ENCODE results near the gene PCGF3.
"Not testable (repeated sequence)": the region's sequence is repeated elsewhere in the genome, so short reads cannot be mapped to it uniquely, and the experiment has no call there.

Gene PCGF3

DNA sequence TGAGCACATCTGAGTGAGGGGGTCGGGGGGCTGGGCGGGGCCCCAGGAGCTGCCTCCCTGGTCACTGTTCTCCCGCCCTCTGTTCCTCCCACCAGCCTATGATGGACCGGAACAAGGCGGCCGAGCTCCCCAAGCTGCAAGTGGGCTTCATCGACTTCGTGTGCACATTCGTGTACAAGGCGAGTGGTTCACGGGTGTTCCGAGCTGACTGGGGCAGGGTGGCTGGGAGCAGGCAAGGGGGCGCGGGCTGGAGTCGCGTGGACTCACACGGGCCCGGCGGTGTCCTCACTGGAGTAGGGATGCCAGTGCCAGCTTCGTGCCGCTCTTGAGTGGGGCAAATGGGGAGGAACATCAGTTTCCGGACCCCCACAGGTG, 39.2 kb upstream of the PCGF3 start:
- Histone ChIP-seq H4K5ac (ENCODE audit: low read length) (no peak overlapping the region), H2BK5ac (ENCODE audit: low read length) (no peak overlapping the region), H4K8ac (ENCODE audit: low read depth, low read length) (no peak overlapping the region), H2BK15ac (replicated peaks; ENCODE audit: low read depth) (no peak overlapping the region), H3K18ac (ENCODE audit: low read length) (no peak overlapping the region), H3K56ac (ENCODE audit: low read length) (no peak overlapping the region), H3K27me3 (ENCODE audit: insufficient read depth, low read length, poor library complexity) (no peaks in the 10 kb centered on the region), H3K27ac (ENCODE audit: low read depth, low read length) (no peak overlapping the region), H3K79me1 (ENCODE audit: low read length) (no peaks in the 10 kb centered on the region), H3K4me1 (ENCODE audit: control insufficient read depth, low read depth, low read length) (no peaks in the 10 kb centered on the region), H2AK5ac (ENCODE audit: low read length) (no peak overlapping the region), H3K9ac (ENCODE audit: low read length) (no peak overlapping the region), H3K79me2 (ENCODE audit: control insufficient read depth, insufficient read depth, low read length) (no peaks in the 10 kb centered on the region), H3K4ac (ENCODE audit: low read depth, low read length) (no peak overlapping the region), H2BK120ac (ENCODE audit: low read depth, low read length) (no peak overlapping the region), H3K4me2 (ENCODE audit: low read length) (no peak overlapping the region), H3K36me3 (ENCODE audit: control insufficient read depth, insufficient read depth, low read length) (peaks cover under 1% of the 10 kb centered on the region), H3K23ac (ENCODE audit: low read length) (no peak overlapping the region), H3K4me3 (ENCODE audit: low read length) (no peak overlapping the region)
- no CpG with 5 or more reads among the region's 22 CpGs for WGBS (ENCODE audit: extremely low coverage, insufficient coverage, low lambda C conversion rate)
- no peak for DNase-seq

DNA sequence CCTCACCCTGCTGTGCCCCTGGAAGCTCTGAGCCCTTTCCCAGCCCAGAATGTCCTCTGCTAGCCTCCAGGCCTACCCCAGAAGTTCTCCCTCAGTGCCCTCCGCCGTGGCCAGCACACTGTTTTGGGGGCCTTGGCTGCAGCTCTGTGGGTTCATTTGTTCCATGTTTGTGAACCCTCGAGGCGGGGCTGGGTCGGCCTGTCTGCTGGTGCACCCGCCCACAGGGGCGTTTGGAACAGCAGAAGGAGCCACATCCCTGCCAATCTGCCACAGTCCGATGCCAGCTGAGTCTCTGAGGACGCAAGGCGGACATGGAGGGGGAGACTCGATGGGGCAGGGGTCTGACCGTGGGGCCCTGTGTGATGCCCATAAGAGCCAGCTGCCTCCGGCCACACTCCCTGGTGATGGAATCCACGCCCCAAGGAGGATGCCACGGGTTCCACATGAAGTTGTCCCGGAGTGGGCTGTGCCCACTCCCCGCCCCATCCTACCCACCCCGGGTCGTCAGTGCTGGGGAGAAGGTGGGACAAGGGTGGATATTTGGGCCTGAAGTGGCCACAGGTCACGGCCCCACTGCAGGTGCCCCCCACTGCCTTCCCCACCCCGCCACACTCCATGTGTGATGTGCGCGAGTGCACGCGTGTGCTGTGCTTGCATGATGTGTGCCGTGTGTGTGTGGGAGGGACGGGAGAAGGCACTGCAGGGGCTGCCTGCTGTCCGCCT, 38.6 kb upstream of the PCGF3 start:
- no peak overlapping the region for H3K9ac ChIP-seq (ENCODE audit: low read length)
- peaks cover 3% of the 10 kb centered on the region for H3K36me3 ChIP-seq (ENCODE audit: control insufficient read depth, insufficient read depth, low read length)
- no peaks in the 10 kb centered on the region for H3K79me2 ChIP-seq (ENCODE audit: control insufficient read depth, insufficient read depth, low read length)
- no peak overlapping the region for H3K18ac ChIP-seq (ENCODE audit: low read length)
- no peak overlapping the region for H2BK15ac ChIP-seq (replicated peaks; ENCODE audit: low read depth)
- WGBS (ENCODE audit: extremely low coverage, insufficient coverage, low lambda C conversion rate): no CpG with 5 or more reads among the region's 28 CpGs
- no peak overlapping the region for H4K5ac ChIP-seq (ENCODE audit: low read length)
- no peak overlapping the region for H2AK5ac ChIP-seq (ENCODE audit: low read length)
- H3K56ac ChIP-seq (ENCODE audit: low read length): no peak overlapping the region
- no peak overlapping the region for H3K27ac ChIP-seq (ENCODE audit: low read depth, low read length)
- H3K4me2 ChIP-seq (ENCODE audit: low read length): no peak overlapping the region
- no peak overlapping the region for H2BK5ac ChIP-seq (ENCODE audit: low read length)
- no peak overlapping the region for H2BK120ac ChIP-seq (ENCODE audit: low read depth, low read length)
- H3K4ac ChIP-seq (ENCODE audit: low read depth, low read length): no peak overlapping the region
- H3K27me3 ChIP-seq (ENCODE audit: insufficient read depth, low read length, poor library complexity): no peaks in the 10 kb centered on the region
- no peak overlapping the region for H4K8ac ChIP-seq (ENCODE audit: low read depth, low read length)
- H3K4me1 ChIP-seq (ENCODE audit: control insufficient read depth, low read depth, low read length): no peaks in the 10 kb centered on the region
- no peak for DNase-seq
- H3K23ac ChIP-seq (ENCODE audit: low read length): no peak overlapping the region
- no peak overlapping the region for H3K4me3 ChIP-seq (ENCODE audit: low read length)
- H3K79me1 ChIP-seq (ENCODE audit: low read length): no peaks in the 10 kb centered on the region

DNA sequence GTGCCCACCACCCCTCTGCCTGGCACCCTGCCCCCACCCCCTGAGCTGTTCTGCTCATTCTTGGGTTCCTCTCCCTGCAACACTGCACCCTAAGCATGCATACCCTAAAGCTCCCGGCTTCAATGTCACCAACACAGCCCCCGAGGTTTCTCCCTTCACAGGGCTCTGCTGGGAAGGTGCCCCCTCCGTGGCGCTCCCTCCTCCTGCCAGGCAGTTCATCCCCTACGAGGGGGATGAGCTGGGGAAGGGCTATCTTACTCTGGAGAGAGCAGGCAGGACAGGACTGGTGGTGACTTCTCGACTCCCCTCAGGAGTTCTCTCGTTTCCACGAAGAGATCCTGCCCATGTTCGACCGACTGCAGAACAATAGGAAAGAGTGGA, 38.1 kb upstream of the PCGF3 start:
- Histone ChIP-seq H3K4ac (ENCODE audit: low read depth, low read length) (no peak overlapping the region), H3K27ac (ENCODE audit: low read depth, low read length) (no peak overlapping the region), H3K79me2 (ENCODE audit: control insufficient read depth, insufficient read depth, low read length) (no peaks in the 10 kb centered on the region), H3K4me3 (ENCODE audit: low read length) (no peak overlapping the region), H4K5ac (ENCODE audit: low read length) (no peak overlapping the region), H2BK5ac (ENCODE audit: low read length) (no peak overlapping the region), H3K36me3 (ENCODE audit: control insufficient read depth, insufficient read depth, low read length) (peaks cover 3% of the 10 kb centered on the region), H4K8ac (ENCODE audit: low read depth, low read length) (no peak overlapping the region), H3K18ac (ENCODE audit: low read length) (no peak overlapping the region), H3K9ac (ENCODE audit: low read length) (no peak overlapping the region), H3K4me2 (ENCODE audit: low read length) (no peak overlapping the region), H3K56ac (ENCODE audit: low read length) (no peak overlapping the region), H3K79me1 (ENCODE audit: low read length) (no peaks in the 10 kb centered on the region), H3K27me3 (ENCODE audit: insufficient read depth, low read length, poor library complexity) (no peaks in the 10 kb centered on the region), H3K23ac (ENCODE audit: low read length) (no peak overlapping the region), H2BK120ac (ENCODE audit: low read depth, low read length) (no peak overlapping the region), H2BK15ac (replicated peaks; ENCODE audit: low read depth) (no peak overlapping the region), H2AK5ac (ENCODE audit: low read length) (no peak overlapping the region), H3K4me1 (ENCODE audit: control insufficient read depth, low read depth, low read length) (no peaks in the 10 kb centered on the region)
- no CpG with 5 or more reads among the region's 10 CpGs for WGBS (ENCODE audit: extremely low coverage, insufficient coverage, low lambda C conversion rate)
- DNase-seq: no peak

DNA sequence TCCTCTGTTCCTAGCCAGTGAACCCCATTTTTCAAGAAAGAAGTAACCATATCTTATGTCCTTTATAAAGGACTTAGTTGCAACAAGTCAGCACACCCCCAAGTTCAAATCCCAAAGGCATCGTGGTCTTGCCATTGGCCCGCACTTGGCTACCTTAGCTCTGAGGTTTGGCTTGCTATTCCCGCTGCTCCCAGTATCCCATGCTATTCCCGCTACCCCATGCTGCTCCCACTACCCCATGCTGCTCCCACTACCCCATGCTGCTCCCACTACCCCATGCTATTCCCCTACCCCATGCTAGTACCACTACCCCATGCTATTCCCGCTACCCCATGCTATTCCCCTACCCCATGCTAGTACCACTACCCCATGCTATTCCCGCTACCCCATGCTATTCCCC, 37.4 kb upstream of the PCGF3 start:
- not testable (repeated sequence) for H4K8ac ChIP-seq (ENCODE audit: low read depth, low read length); H3K18ac ChIP-seq (ENCODE audit: low read length); H3K23ac ChIP-seq (ENCODE audit: low read length); H3K4me2 ChIP-seq (ENCODE audit: low read length); H3K79me2 ChIP-seq (ENCODE audit: control insufficient read depth, insufficient read depth, low read length); H3K36me3 ChIP-seq (ENCODE audit: control insufficient read depth, insufficient read depth, low read length); H4K5ac ChIP-seq (ENCODE audit: low read length); H3K27ac ChIP-seq (ENCODE audit: low read depth, low read length); H2BK15ac ChIP-seq (replicated peaks; ENCODE audit: low read depth); H2BK5ac ChIP-seq (ENCODE audit: low read length); H3K4me1 ChIP-seq (ENCODE audit: control insufficient read depth, low read depth, low read length); H3K56ac ChIP-seq (ENCODE audit: low read length); H3K27me3 ChIP-seq (ENCODE audit: insufficient read depth, low read length, poor library complexity); H3K4ac ChIP-seq (ENCODE audit: low read depth, low read length); H3K79me1 ChIP-seq (ENCODE audit: low read length); H3K4me3 ChIP-seq (ENCODE audit: low read length); DNase-seq; H2BK120ac ChIP-seq (ENCODE audit: low read depth, low read length); H3K9ac ChIP-seq (ENCODE audit: low read length); H2AK5ac ChIP-seq (ENCODE audit: low read length)
- no CpG with 5 or more reads among the region's 6 CpGs for WGBS (ENCODE audit: extremely low coverage, insufficient coverage, low lambda C conversion rate)

DNA sequence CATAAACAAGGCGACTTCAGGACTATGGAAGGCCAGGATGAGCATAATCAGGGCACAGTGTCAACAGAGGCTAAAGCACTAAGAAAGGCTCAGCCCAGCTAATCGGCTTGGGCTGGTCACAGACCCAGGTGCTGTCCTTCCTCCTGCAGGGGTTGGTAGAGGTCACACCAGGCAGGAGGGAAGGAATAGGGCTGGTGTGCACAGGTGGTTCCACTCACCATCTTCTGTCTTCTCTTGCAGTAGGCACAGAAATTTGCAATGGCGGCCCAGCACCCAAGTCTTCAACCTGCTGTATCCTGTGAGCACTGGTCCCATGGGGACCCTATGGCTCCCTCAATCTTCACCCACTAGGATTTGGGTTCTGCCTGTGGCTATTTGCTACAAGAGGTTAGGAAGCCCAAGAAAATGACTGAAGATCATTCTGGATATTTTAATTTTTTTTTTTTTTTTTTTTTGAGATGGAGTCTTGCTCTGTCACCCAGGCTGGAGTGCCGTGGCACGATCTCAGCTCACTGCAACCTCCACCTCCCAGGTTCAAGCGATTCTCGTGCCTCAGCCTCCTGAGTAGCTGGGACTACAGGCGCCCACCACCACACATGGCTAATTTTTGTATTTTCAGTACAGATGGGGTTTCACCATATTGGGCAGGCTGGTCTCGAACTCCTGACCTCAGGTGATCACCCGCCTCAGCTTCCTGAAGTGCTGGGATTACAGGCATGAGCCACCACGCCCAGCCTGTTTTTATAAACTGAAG, 35.6 kb upstream of the PCGF3 start:
- not testable (repeated sequence) for H2BK5ac ChIP-seq (ENCODE audit: low read length); H2BK120ac ChIP-seq (ENCODE audit: low read depth, low read length); H4K8ac ChIP-seq (ENCODE audit: low read depth, low read length); H3K4me2 ChIP-seq (ENCODE audit: low read length); H3K27ac ChIP-seq (ENCODE audit: low read depth, low read length); H3K4me1 ChIP-seq (ENCODE audit: control insufficient read depth, low read depth, low read length); H3K36me3 ChIP-seq (ENCODE audit: control insufficient read depth, insufficient read depth, low read length); H3K79me2 ChIP-seq (ENCODE audit: control insufficient read depth, insufficient read depth, low read length); H2AK5ac ChIP-seq (ENCODE audit: low read length); H3K4me3 ChIP-seq (ENCODE audit: low read length); H3K4ac ChIP-seq (ENCODE audit: low read depth, low read length); H4K5ac ChIP-seq (ENCODE audit: low read length); H2BK15ac ChIP-seq (replicated peaks; ENCODE audit: low read depth); H3K56ac ChIP-seq (ENCODE audit: low read length); H3K18ac ChIP-seq (ENCODE audit: low read length); DNase-seq; H3K27me3 ChIP-seq (ENCODE audit: insufficient read depth, low read length, poor library complexity); H3K9ac ChIP-seq (ENCODE audit: low read length); H3K79me1 ChIP-seq (ENCODE audit: low read length); H3K23ac ChIP-seq (ENCODE audit: low read length)
- no CpG with 5 or more reads among the region's 11 CpGs for WGBS (ENCODE audit: extremely low coverage, insufficient coverage, low lambda C conversion rate)
